ENCODE results near the gene ELMO2.
A peak's percentile ranks its signal among the peaks of the same experiment; 100 is the strongest.

The ELMO2 gene, protein sequence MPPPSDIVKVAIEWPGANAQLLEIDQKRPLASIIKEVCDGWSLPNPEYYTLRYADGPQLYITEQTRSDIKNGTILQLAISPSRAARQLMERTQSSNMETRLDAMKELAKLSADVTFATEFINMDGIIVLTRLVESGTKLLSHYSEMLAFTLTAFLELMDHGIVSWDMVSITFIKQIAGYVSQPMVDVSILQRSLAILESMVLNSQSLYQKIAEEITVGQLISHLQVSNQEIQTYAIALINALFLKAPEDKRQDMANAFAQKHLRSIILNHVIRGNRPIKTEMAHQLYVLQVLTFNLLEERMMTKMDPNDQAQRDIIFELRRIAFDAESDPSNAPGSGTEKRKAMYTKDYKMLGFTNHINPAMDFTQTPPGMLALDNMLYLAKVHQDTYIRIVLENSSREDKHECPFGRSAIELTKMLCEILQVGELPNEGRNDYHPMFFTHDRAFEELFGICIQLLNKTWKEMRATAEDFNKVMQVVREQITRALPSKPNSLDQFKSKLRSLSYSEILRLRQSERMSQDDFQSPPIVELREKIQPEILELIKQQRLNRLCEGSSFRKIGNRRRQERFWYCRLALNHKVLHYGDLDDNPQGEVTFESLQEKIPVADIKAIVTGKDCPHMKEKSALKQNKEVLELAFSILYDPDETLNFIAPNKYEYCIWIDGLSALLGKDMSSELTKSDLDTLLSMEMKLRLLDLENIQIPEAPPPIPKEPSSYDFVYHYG

DNA sequence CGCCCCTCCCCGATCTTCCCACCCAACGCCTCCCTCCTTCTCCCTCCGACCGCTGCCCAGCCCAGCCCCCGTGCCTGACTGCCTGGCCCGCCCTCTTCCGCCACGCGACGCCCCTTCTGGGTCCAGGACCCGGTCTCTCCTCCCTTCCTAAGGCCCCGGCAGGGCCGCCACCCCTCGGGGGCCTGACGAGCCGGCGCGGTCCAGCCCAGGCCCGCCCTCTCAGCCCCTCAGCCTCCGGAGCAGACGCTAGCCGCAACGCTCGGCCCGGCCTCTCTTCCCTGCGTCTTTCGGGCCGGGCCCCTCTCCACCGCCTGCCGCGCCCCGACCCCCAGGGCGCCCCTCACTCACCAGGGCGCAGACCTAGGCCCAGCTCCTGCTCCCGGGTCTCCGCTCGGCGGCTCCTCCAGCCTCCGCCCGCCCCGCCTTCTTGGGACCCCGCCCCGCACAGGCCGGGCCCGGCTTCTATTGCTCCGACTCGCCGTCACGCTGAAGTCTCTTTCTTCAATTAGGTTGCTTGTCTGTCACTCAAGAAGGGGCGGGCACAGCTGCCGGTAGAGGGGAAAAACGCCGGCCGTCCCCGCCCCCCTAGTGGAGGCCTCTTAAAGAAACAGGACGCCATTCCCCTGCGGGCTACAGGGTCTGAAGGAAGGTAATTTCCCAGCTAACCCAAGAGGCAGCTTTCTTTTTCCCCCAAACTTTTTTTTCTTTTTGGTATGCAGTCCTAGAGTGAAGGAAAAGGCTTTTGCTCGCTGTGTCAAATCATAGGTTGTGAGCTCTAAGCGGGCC lies at the start of gene ELMO2:
Gene ELMO2 (minus strand): TSS at position 416 of the 786 bp plus-strand sequence. CDS start 12,133 bp downstream, outside the sequence.
- DNase-seq = peak; percentile 73 to 99 (median 95)

DNA sequence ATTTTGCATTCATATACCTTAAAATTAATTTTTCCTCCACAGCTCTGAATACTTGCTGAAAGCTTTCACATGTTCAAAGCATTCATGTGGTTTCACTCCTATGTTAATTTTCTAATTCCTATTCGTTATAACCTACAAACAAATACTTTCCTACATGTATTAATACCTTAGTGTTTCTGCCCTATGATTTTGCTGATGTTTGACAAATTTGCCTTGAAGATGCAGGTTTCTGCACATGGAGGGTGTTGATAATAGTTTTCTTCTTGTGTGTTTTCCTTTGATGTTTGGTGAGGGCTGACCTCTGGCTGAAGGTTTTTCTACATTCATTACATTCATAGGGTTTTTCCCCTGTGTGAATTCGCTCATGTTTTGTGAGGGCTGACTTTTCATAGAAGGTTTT lies 49.3 kb upstream of the ELMO2 start:
- no peak for DNase-seq

DNA sequence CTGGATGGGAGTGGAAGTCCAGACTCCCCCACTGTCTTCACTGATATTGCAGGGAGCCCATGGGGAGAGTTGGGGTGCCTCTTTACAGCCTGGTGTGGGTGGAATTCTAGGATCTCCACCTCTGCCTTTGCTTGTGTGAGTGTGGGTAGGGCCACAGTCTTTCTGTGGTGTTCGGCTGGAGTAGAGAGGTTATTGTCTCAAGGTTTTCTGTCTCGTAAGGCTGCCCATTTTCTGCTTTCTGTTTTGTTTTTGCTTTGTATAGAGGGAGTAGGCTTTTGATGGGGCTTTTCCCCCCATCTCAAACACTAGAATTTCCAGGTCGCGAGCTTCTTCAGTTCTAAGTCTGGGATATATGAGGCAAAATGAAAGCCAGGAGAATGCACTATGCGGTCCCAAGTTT lies 40.4 kb upstream of the ELMO2 start:
- no peak for DNase-seq

GRCh38 chr20:46439837-46440236 lies 33.4 kb upstream of the ELMO2 start:
- no peak for DNase-seq

DNA sequence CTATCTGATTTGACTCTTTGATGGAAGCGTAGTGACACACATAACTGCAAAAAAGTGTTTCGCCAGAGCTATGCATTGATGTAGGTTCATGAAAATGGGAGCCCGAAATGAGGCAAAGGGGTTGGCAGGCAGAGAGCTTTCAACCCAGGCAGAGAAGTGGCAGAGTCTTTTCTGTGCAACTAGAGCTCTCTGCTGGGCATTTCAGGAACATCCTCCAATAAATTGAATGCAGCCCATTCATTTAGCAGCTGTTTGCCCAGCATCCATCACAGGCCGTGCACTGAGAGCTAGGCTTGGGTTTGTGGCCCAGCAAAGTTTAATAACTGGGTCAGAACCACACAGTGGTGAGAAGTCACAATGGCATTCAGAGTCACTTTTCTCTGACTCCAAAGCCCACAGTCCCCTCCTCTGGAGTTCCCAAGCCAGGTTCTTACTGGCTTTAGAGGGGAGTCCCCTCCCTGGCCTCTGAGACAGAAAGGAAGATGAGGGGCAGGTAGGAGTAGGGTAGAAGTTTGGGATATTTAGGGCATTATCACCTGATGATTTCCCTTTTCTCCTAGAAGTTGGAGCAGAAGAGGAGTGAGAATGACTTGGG lies 31.8 kb upstream of the ELMO2 start:
- DNase-seq = peak in 34 of 51 donors; percentile 2 to 87 (median 42)

DNA sequence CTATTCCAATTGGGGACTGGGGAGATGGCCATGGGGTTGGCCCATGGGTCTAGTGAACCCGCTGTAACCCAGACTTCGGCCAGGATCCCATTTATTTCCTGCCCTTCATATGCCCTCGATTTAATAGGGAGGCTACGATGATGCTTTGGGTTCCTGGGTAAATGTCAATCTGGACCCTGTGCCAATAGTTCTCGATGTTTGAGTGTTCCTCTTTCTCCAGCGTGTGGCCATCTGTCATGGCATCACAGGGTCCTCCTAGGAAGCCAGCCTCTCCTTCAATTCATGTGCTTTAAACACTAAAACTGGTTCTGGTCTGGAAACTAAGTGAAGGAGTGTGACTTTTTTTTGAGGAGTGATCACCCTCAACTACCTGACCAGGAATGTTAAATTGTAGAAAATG lies 28.7 kb upstream of the ELMO2 start:
- DNase-seq = no peak

GRCh38 chr20:46434597-46434996 lies 28.2 kb upstream of the ELMO2 start:
- DNase-seq = no peak

DNA sequence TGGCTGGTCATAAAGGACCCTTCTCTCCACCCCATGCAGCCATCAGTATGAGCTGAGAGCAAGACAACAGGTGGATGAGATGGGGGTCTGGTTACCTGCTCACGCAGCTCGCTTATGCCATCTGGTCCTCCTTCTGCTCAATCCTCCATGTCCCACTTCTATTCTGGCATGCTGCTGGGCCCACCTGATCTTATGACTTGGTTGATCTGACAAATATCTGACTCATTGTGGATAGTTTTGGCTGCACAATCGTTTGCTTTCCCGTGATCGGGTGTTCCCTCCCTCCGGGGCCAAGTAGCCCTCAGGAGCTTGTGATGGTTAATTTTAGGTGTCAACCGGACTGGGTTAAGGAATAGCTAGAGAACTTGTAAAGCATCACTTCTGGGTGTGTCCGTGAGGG lies 26.6 kb upstream of the ELMO2 start:
- DNase-seq = no peak

GRCh38 chr20:46430921-46431712 lies 24.7 kb upstream of the ELMO2 start:
- DNase-seq = peak in 34 of 51 donors; percentile 2 to 81 (median 35)

DNA sequence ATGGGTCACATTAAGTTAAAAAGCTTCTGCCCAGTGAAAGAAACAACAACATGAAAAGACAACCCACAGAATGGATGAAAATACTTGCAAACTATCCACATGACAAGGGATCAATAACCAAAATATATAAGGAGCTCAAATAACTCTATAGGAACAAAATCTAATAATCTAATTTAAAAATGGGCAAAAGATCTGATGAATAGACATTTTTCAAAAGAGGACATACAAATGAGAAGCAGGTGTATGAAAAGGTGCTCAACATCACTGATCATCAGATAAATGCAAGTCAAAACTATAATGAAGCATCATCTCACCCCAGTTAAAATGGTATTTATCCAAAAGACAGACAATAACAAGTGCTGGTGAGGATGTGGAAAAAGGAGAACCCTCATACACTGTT lies 21.0 kb upstream of the ELMO2 start:
- no peak for DNase-seq

DNA sequence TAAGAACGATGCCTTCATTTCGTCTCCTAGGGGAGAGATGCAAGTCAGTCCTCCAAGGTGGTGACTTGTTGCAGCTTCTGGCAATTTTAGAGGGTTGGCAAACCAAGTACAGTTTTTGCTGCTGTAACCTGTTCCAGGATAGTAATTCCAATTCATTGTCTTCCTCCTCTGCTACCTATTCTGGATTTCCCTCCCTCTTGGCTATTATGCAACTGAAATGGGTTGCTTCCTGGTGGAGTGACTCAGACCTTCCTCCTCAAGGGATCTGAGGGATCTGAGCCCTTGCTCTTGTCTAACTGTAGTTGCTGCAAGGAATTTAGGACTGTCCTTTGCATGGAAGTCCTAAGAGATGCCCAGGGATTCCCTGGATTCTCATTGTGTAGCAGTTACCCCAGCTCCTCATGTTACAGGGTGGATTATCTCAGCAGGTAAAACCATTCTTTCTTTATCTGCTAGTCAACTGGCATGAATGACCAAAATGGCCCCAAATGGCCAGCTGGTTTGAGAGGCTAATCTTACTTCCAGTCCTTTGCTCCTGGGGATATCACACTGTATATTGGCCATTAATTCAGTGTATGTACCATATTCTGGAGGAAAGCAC lies 17.6 kb upstream of the ELMO2 start:
- peak in 1 of 51 donors; percentile 16 for DNase-seq

GRCh38 chr20:46423342-46423741 lies 16.9 kb upstream of the ELMO2 start:
- no peak for DNase-seq

DNA sequence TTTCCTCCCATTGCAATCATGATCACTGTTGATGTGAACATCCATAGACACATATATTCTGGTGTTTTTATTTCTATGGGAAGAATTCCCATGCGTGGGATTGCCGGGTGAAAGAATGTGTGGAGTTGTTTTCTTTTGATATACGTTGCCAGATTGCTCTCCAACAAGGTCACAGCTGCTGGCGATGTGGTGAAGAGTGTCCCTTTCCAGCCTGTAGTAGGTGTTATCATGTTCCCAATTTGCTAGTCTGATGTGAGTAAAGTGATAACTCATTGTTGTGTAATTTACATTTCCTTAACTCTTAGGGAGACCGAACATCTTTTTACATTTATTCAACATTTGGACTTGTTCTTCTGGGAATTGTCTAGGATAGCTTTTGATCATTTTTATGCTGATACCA lies 14.5 kb upstream of the ELMO2 start:
- DNase-seq = peak in 1 of 51 donors; percentile 18

GRCh38 chr20:46419882-46420281 lies 13.5 kb upstream of the ELMO2 start:
- DNase-seq = no peak

- no peak for DNase-seq
These were observed 10.4 kb upstream of the ELMO2 start for GRCh38 chr20:46416839-46417238.

DNA sequence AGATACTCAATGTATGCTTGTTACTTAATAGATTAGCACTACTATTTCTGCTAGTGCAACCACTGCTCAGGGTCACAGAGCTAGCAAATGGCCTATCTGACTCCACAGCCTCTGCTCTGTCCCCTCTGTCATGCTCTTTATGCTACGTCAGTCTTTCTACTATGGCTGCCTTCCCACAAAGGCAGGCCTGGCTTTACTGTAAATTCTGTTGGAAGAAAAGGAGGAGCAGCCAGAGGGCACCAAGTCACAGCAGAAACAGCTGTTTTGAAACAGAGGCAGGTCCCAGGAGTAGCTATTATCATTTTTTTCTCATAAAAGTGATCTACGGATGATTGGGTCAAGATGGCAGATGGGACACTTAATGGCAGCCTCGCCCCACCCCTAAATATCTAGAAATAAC lies 10.0 kb upstream of the ELMO2 start:
- peak in 1 of 51 donors; percentile 15 for DNase-seq

GRCh38 chr20:46415773-46416172 lies 9.4 kb upstream of the ELMO2 start:
- DNase-seq = no peak

DNA sequence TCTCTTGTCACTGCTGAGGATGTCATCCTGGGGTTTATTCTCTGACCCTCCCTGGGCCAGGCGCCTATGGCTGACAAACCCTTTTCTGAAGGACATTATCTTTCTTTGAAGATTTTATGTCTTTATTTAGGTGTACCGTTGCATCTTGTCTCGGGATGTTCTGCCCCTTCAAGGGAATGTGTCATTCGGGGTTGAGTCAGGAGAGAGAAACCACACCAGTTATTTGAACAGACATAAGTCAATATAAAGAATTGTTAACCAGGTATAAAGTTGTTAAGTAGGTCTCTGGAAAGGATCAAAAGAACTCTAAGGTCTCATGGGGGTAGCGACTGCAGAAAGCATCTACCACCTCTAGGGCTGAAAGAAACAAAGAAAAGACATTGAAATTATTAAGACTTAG lies 8.2 kb upstream of the ELMO2 start:
- DNase-seq = no peak

- DNase-seq = no peak
These were observed 5.2 kb upstream of the ELMO2 start for GRCh38 chr20:46411637-46412036.

GRCh38 chr20:46408281-46408731 lies 1.9 kb upstream of the ELMO2 start:
- DNase-seq = no peak
